Gastrocnemius medialis (tissue), 4 donors: Measurements from ENCODE around the gene LBHD1. TPM values are rescaled to one million over a fixed set of nuclear protein-coding genes. Genes with fewer than 3 reads are reported as not detected.
"Not testable (repeated sequence)": the region's sequence is repeated elsewhere in the genome, so short reads cannot be mapped to it uniquely, and the experiment has no call there.

Experiments used
- ATAC-seq, 2 donors: fragments of 150-250 bp; one replicate each; pipeline ENCODE4 v1.9.1; 2016
- DNase-seq, 2 donors: peaks; one replicate each; pipeline ENCODE4 v3.0.0-alpha.2; 2019
- H3K27ac ChIP-seq, 4 donors: fragments of 200-600 bp; sonication (generic); 1 replicate in 1 of 4; 2 replicates in 3 of 4; pipeline ENCODE4 v1.5.1; 2016 to 2018; ENCODE audit warnings: mild to moderate bottlenecking in 2 of 4, moderate library complexity in 1 of 4
- H3K27me3 ChIP-seq, 3 donors: fragments of 200-600 bp; sonication (generic) in 2 of 3; 1 replicate in 1 of 3; 2 replicates in 2 of 3; pipeline versions ENCODE4 v1.5.1 to v1.6.0; 2016 to 2019; ENCODE audit warnings: mild to moderate bottlenecking in 1 of 3, moderate library complexity in 1 of 3
- H3K36me3 ChIP-seq, 2 donors: fragments of 200-600 bp; sonication (generic) in 1 of 2; one replicate each; pipeline ENCODE4 v1.5.1; 2017 to 2018
- H3K4me1 ChIP-seq, 2 donors: fragments of 200-600 bp; sonication (generic) in 1 of 2; one replicate each; pipeline ENCODE4 v1.5.1; 2016 to 2017; ENCODE audit warnings: mild to moderate bottlenecking in 2 of 2
- H3K4me3 ChIP-seq, 4 donors: fragments of 200-600 bp; sonication (generic) in 3 of 4; 1 replicate in 1 of 4; 2 replicates in 3 of 4; pipeline ENCODE4 v1.5.1; 2016 to 2019; ENCODE audit warnings: mild to moderate bottlenecking in 2 of 4
- H3K9me3 ChIP-seq, 3 donors: fragments of 200-600 bp; sonication (generic) in 2 of 3; 1 replicate in 1 of 3; 2 replicates in 2 of 3; pipeline ENCODE4 v1.5.1; 2016 to 2019
- POLR2A ChIP-seq, 2 donors: fragments of 450-650 bp; IDR thresholded peaks; one replicate each; pipeline ENCODE4 v1.6.1; 2017; ENCODE audit warnings: antibody characterized with exemption in 2 of 2, mild to moderate bottlenecking in 2 of 2, moderate library complexity in 2 of 2
- in situ Hi-C, 4 donors: fragments of 200-750 bp; cut with MboI; loops; one replicate each; pipeline versions ENCODE4 v1.15.0 to v1.8.0; 2017; ENCODE audit warnings: low sequenced_read_pairs in 4 of 4
- intact Hi-C: fragments of 100-400 bp; cut with DNase I; formaldehyde crosslinking; loops from one replicate; pipeline ENCODE4 v1.15.1; 2023; ENCODE audit warnings: low total_unique reads
- total RNA-seq, 4 donors: library from RNA; depleted of rRNA; stranded (reverse); fragments of >200 nt; gene quantifications; one replicate each; pipeline versions ENCODE4 v1.1.0 to v1.2.3, GENCODE V29; 2016
- TF ChIP-seq, protein P1 (sequence below), 5 experiments: fragments of 450-650 bp in 3 of 5; fragments of 200-600 bp in 2 of 5; sonication (generic) in 2 of 5; IDR thresholded peaks in 4 of 5; conservative IDR thresholded peaks in 1 of 5; 1 replicate in 4 of 5; 2 replicates in 1 of 5; pipeline ENCODE4 v1.5.1; 2016 to 2019; ENCODE audit warnings: antibody characterized with exemption in 5 of 5, mild to moderate bottlenecking in 3 of 5, moderate library complexity in 3 of 5

The LBHD1 gene
- total RNA-seq, 4 donors from 2014 or later: 0.82 to 2.1 (median 1.1) TPM

DNA sequence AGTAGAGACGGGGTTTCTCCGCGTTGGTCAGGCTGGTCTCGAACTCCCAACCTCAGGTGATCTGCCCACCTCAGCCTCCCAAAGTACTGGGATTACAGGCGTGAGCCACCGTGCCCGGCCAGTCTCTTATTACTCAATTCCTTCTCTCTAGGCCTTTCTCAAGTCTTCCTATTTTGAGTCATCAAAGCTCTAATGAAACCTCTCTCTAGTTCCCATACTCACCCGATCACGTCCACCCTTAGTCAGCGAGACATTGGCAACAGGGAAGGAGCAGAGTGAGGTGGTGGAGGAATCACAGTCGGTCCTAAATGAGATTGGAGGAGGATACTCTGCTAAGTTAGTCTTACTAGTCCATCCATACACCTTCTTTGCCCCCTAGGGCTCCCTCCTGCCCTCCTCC lies 30.2 kb upstream of the LBHD1 start:
- H3K36me3 ChIP-seq: peaks cover 0 to 28% of the 10 kb centered on the region in 2 donors
- in situ Hi-C loops (loop anchor here in 1 of 4 donors (25.0 kb wide), 1 partner anchor 90 kb away; the partner anchor contains the start of genes B3GAT3, EML3, MTA2 and ROM1), intact Hi-C loops (no loop called here)
- H3K27ac ChIP-seq: no peak overlapping the region
- ATAC-seq: no peak
- DNase-seq: no peak
- no peaks in the 10 kb centered on the region for H3K27me3 ChIP-seq
- H3K4me1 ChIP-seq: peaks cover 18% of the 10 kb centered on the region in 2 donors
- H3K4me3 ChIP-seq: no peak overlapping the region
- H3K9me3 ChIP-seq: no peaks in the 10 kb centered on the region
- no peak for TF ChIP-seq POLR2A (IDR thresholded peaks at IDR 0.05)
- TF ChIP-seq, protein P1, sequence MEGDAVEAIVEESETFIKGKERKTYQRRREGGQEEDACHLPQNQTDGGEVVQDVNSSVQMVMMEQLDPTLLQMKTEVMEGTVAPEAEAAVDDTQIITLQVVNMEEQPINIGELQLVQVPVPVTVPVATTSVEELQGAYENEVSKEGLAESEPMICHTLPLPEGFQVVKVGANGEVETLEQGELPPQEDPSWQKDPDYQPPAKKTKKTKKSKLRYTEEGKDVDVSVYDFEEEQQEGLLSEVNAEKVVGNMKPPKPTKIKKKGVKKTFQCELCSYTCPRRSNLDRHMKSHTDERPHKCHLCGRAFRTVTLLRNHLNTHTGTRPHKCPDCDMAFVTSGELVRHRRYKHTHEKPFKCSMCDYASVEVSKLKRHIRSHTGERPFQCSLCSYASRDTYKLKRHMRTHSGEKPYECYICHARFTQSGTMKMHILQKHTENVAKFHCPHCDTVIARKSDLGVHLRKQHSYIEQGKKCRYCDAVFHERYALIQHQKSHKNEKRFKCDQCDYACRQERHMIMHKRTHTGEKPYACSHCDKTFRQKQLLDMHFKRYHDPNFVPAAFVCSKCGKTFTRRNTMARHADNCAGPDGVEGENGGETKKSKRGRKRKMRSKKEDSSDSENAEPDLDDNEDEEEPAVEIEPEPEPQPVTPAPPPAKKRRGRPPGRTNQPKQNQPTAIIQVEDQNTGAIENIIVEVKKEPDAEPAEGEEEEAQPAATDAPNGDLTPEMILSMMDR (IDR thresholded peaks at IDR 0.05 in 4 of 5, conservative IDR thresholded peaks at IDR 0.05 in 1 of 5): no peak

DNA sequence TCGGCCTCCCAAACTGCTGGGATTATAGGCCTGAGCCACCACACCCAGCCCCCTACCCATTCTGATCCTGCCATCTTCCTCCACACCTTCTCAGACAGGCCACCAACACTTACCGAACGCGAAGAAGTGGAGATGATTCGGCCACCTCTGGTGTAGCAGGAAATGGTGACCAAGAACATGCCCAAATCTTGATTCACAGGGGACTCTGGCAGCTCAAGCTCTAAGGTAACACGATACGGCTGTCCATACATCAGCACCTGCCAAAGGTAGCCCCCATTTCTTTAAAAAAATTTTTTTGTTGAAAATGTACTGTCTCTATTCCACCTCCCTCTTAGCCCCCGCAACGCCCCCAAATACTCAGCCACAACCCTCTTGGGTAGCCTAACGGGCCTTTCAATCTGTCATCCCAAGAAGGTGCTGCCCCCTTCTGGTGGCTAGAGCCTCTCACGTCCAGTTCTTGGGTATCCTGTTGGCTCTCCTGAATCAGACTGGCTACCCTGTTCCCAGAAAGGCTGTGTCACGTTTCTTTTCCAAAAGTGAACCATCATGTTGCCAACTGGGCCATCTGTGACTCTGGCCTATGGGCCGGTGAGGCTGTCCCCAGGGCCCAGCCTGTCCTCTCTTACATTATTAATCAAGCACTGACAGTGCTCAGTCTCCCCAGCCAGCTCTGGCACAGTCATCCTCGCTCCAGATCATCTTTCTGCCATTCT lies 22.5 kb upstream of the LBHD1 start:
- Histone ChIP-seq H3K27ac (peak overlapping the region; percentile 65 to 88 (median 84)), H3K36me3 (peaks cover 0 to 38% of the 10 kb centered on the region in 2 donors)
- in situ Hi-C loops: loop anchor here in 3 of 4 donors (10.0 to 25.0 kb wide), 2 partner anchors 307 to 310 kb away; no protein-coding TSS in a partner anchor

DNA sequence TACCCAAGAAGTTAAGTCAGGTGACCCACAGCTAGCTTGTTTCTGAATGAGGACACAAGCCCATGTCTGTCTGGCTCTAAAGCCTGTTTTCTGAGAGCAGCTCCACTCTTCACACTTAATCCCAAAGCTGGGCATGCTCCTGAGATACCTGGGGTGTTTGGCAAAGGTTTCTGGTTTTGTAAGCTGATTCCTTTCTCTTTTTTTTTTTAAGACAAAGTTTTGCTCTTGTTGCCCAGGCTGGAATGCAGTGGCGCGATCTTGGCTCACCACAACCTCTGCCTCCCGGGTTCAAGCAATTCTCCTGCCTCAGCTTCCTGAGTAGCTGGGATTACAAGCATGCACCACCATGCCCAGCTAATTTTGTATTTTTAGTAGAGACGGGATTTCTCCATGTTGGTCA lies 21.6 kb upstream of the LBHD1 start:
- Histone ChIP-seq H3K36me3 (peaks cover 0 to 38% of the 10 kb centered on the region in 2 donors), H3K4me1 (peaks cover 20 to 28% of the 10 kb centered on the region in 2 donors), H3K27ac (peak overlapping the region in 2 of 4 donors; percentile 81 to 88)
- H3K4me3 ChIP-seq, H3K27me3 ChIP-seq, DNase-seq, ATAC-seq, H3K9me3 ChIP-seq: not testable (repeated sequence)
- intact Hi-C loops: loop anchor here (1.0 to 5.0 kb wide), 5 partner anchors 12 to 298 kb away; partner anchors contain the start of genes EML3, INTS5 and ROM1
- in situ Hi-C loops: loop anchor here in 3 of 4 donors (10.0 to 25.0 kb wide), 2 partner anchors 306 to 309 kb away; no protein-coding TSS in a partner anchor

More for the DNA sequence above, 22.5 kb upstream of the LBHD1 start:
- H3K27me3 ChIP-seq: no peaks in the 10 kb centered on the region
- DNase-seq (peak; percentile 84 to 92), ATAC-seq (peak; percentile 98 to 99)
- peak in 1 of 2 donors; percentile 24 for TF ChIP-seq POLR2A (IDR thresholded peaks at IDR 0.05)
- TF ChIP-seq, protein P1 (IDR thresholded peaks at IDR 0.05 in 4 of 5, conservative IDR thresholded peaks at IDR 0.05 in 1 of 5): peak; percentile 85 to 90 (median 88)
- intact Hi-C loops: loop anchor here (1.0 to 5.0 kb wide), 5 partner anchors 13 to 299 kb away; partner anchors contain the start of genes EML3, INTS5 and ROM1
- H3K4me3 ChIP-seq: no peak overlapping the region
- no peaks in the 10 kb centered on the region for H3K9me3 ChIP-seq
- peaks cover 20 to 27% of the 10 kb centered on the region in 2 donors for H3K4me1 ChIP-seq

DNA sequence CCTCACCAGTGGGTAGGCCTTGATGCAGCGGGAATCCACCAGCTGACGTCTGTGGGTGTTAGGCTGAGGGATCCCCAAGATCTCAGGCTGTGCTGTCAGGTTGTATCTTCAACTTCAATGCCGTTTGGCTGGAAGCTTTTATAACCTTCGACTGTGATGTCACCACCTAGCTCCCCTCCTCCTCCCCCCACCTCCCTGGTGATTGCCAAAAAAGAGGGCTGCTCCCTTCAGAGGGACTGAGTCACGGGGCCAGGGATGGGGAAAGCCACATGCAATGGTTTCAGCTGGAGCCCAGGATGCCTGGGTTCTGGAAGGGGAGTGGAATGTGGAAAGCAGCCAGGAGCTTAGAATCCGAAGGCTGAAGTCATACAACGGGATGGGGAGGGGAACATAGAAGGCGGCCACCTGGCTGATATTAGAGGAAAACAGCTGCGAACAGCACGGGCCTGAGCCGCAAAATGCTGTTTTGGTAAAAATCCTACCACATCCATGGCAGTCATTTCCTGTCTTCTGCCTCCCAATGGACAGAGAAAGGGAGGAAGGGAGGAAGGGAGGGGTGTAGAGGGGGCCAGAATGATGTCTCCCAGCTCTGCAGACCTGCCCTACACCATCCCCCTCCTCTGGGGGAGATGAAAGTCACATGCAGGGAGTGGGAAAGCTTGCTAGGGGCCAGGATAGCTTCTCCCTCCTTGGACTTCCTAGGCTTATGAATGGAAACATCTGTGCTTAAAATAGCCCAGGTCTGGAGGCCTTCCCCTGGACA lies 17.5 kb upstream of the LBHD1 start, which contains the start of gene LRRN4CL:
Gene LRRN4CL, minus strand, starts transcription at position 110 of the 763 bp plus-strand sequence. CDS start 1,022 bp downstream, outside the sequence.
- H3K27me3 ChIP-seq: peaks cover 0 to 6% (median 0%) of the 10 kb centered on the region in 3 donors
- peak within 1 kb of the TSS; percentile 24 to 32 (median 30) for H3K4me3 ChIP-seq
- H3K9me3 ChIP-seq: no peaks in the 10 kb centered on the region
- H3K27ac ChIP-seq: peak within 1 kb of the TSS; percentile 52 to 73 (median 62)
- intact Hi-C loops: loop anchor here (5.0 kb wide), 1 partner anchor 77 kb away; the partner anchor contains the start of genes EML3 and ROM1
- peaks cover 14 to 17% of the 10 kb centered on the region in 2 donors for H3K4me1 ChIP-seq
- in situ Hi-C loops: loop anchor here in 3 of 4 donors (10.0 to 25.0 kb wide), 2 partner anchors 302 to 305 kb away; no protein-coding TSS in a partner anchor
- DNase-seq (peak; percentile 73 to 87), ATAC-seq (peak; percentile 70 to 82)
- TF ChIP-seq, protein P1 (IDR thresholded peaks at IDR 0.05 in 4 of 5, conservative IDR thresholded peaks at IDR 0.05 in 1 of 5): no peak
- TF ChIP-seq POLR2A (IDR thresholded peaks at IDR 0.05): peak; percentile 46 to 66
- H3K36me3 ChIP-seq: peaks cover 0 to 38% of the 10 kb centered on the region in 2 donors
